ENCODE results near the gene SIDT2.
"Not testable (repeated sequence)": the region's sequence is repeated elsewhere in the genome, so short reads cannot be mapped to it uniquely, and the experiment has no call there.

The SIDT2 gene

GRCh38 chr11:117201658-117202305 lies 23.2 kb downstream of the SIDT2 start:
- DNase-seq (ENCODE audit: low read depth in 3 of 3, low spot score in 1 of 3), result no peak

GRCh38 chr11:117202386-117203068 lies 24.0 kb downstream of the SIDT2 start:
- no peak for DNase-seq (ENCODE audit: low read depth in 3 of 3, low spot score in 1 of 3)

- no peak for DNase-seq (ENCODE audit: low read depth in 3 of 3, low spot score in 1 of 3)
Observed at GRCh38 chr11:117203069-117203407, 24.5 kb downstream of the SIDT2 start.

GRCh38 chr11:117204283-117205080 lies 25.9 kb downstream of the SIDT2 start:
- no peak for DNase-seq (ENCODE audit: low read depth in 3 of 3, low spot score in 1 of 3)

- DNase-seq (ENCODE audit: low read depth in 3 of 3, low spot score in 1 of 3), result no peak
Observed at GRCh38 chr11:117205211-117205818, 26.8 kb downstream of the SIDT2 start.

GRCh38 chr11:117206111-117206510 lies 27.6 kb downstream of the SIDT2 start:
- DNase-seq (ENCODE audit: low read depth in 3 of 3, low spot score in 1 of 3), result not testable (repeated sequence)

- DNase-seq (ENCODE audit: low read depth in 3 of 3, low spot score in 1 of 3), result not testable (repeated sequence)
Observed at GRCh38 chr11:117206859-117207258, 28.3 kb downstream of the SIDT2 start.

- not testable (repeated sequence) for DNase-seq (ENCODE audit: low read depth in 3 of 3, low spot score in 1 of 3)
Observed at GRCh38 chr11:117207481-117207880, 28.9 kb downstream of the SIDT2 start.

- not testable (repeated sequence) for DNase-seq (ENCODE audit: low read depth in 3 of 3, low spot score in 1 of 3)
Observed at GRCh38 chr11:117208710-117209109, 30.2 kb downstream of the SIDT2 start.

- not testable (repeated sequence) for DNase-seq (ENCODE audit: low read depth in 3 of 3, low spot score in 1 of 3)
Observed at GRCh38 chr11:117209351-117210125, 31.0 kb downstream of the SIDT2 start.

GRCh38 chr11:117210620-117211019 lies 32.1 kb downstream of the SIDT2 start:
- DNase-seq (ENCODE audit: low read depth in 3 of 3, low spot score in 1 of 3), result no peak

- no peak for DNase-seq (ENCODE audit: low read depth in 3 of 3, low spot score in 1 of 3)
Observed at GRCh38 chr11:117212697-117213355, 34.3 kb downstream of the SIDT2 start.

GRCh38 chr11:117214404-117215110 lies 36.0 kb downstream of the SIDT2 start:
- DNase-seq (ENCODE audit: low read depth in 3 of 3, low spot score in 1 of 3), result no peak

GRCh38 chr11:117217141-117218084 lies 38.9 kb downstream of the SIDT2 start:
- no peak for DNase-seq (ENCODE audit: low read depth in 3 of 3, low spot score in 1 of 3)

- DNase-seq (ENCODE audit: low read depth in 3 of 3, low spot score in 1 of 3), result no peak
Observed at GRCh38 chr11:117218133-117218915, 39.8 kb downstream of the SIDT2 start.

GRCh38 chr11:117219001-117219400 lies 40.5 kb downstream of the SIDT2 start:
- DNase-seq (ENCODE audit: low read depth in 3 of 3, low spot score in 1 of 3), result no peak

- no peak for DNase-seq (ENCODE audit: low read depth in 3 of 3, low spot score in 1 of 3)
Observed at GRCh38 chr11:117219455-117219854, 40.9 kb downstream of the SIDT2 start.

- no peak for DNase-seq (ENCODE audit: low read depth in 3 of 3, low spot score in 1 of 3)
Observed at GRCh38 chr11:117219995-117220394, 41.5 kb downstream of the SIDT2 start.
